PC-9 (cell line): ENCODE results near the gene EXOSC6.
"Not testable (repeated sequence)": the region's sequence is repeated elsewhere in the genome, so short reads cannot be mapped to it uniquely, and the experiment has no call there.

Experiments
- CTCF ChIP-seq: fragments of 200-600 bp; sonication (generic); conservative IDR thresholded peaks from 2 replicates; pipeline ENCODE4 v1.6.1; 2017; ENCODE audit warnings: mixed run types, antibody characterized with exemption, mild to moderate bottlenecking, moderate library complexity
- EZH2 ChIP-seq: fragments of 200-600 bp; sonication (generic); IDR thresholded peaks from 2 replicates; pipeline ENCODE4 v1.8.0; 2017; ENCODE audit warnings: antibody characterized with exemption, low read depth

GRCh38 chr16:70267922-70268321, 16.2 kb upstream of the EXOSC6 start:
- not testable (repeated sequence) for TF ChIP-seq CTCF, EZH2
